ENCODE results near the gene TCAP.
"Not testable (repeated sequence)": the region's sequence is repeated elsewhere in the genome, so short reads cannot be mapped to it uniquely, and the experiment has no call there.

TCAP gene

GRCh38 chr17:39687546-39688474 is 22.7 kb downstream of the TCAP start, which contains the start of gene PGAP3:
Gene PGAP3 (minus strand): TSS chr17:39688057. CDS start chr17:39688014, 43 bp downstream.
- peak; percentile 91 for DNase-seq

- DNase-seq, result no peak
Measured at GRCh38 chr17:39688475-39688835, 23.3 kb downstream of the TCAP start.

- DNase-seq, result no peak
Measured at GRCh38 chr17:39688945-39689344, 23.8 kb downstream of the TCAP start.

GRCh38 chr17:39694593-39694992 is 29.4 kb downstream of the TCAP start:
- DNase-seq, result no peak

- no peak for DNase-seq
Measured at GRCh38 chr17:39695089-39695474, 29.9 kb downstream of the TCAP start.

- no peak for DNase-seq
Measured at GRCh38 chr17:39696731-39697130, 31.6 kb downstream of the TCAP start.

- DNase-seq, result no peak
Measured at GRCh38 chr17:39697961-39698360, 32.8 kb downstream of the TCAP start.

GRCh38 chr17:39699157-39699817 is 34.1 kb downstream of the TCAP start:
- not testable (repeated sequence) for DNase-seq

- DNase-seq, result no peak
Measured at GRCh38 chr17:39699818-39700147, 34.6 kb downstream of the TCAP start, which contains the start of gene ERBB2. Gene ERBB2 (plus strand): TSS chr17:39700064. CDS start chr17:39700239, 175 bp downstream.

- DNase-seq, result no peak
Measured at GRCh38 chr17:39700148-39700987, 35.2 kb downstream of the TCAP start.

- no peak for DNase-seq
Measured at GRCh38 chr17:39701012-39701783, 36.0 kb downstream of the TCAP start.

GRCh38 chr17:39701784-39702422 is 36.8 kb downstream of the TCAP start:
- DNase-seq, result no peak

GRCh38 chr17:39702901-39703893 is 38.0 kb downstream of the TCAP start:
- peak; percentile 19 for DNase-seq

GRCh38 chr17:39703913-39704312 is 38.8 kb downstream of the TCAP start:
- no peak for DNase-seq

- DNase-seq, result no peak
Measured at GRCh38 chr17:39704821-39705551, 39.8 kb downstream of the TCAP start.

GRCh38 chr17:39705786-39706348 is 40.7 kb downstream of the TCAP start:
- no peak for DNase-seq

GRCh38 chr17:39706383-39706782 is 41.2 kb downstream of the TCAP start:
- DNase-seq, result no peak

GRCh38 chr17:39706921-39707337 is 41.8 kb downstream of the TCAP start:
- no peak for DNase-seq

- no peak for DNase-seq
Measured at GRCh38 chr17:39709319-39709997, 44.3 kb downstream of the TCAP start.

Data from activated CD4-positive, alpha-beta T cell treated with anti-CD3 and anti-CD28 coated beads, Interleukin-10, Interleukin-2, amounts not matched to agents 100 ng/mL and 50 ng/mL, durations not matched to agents 16 hours and 8 hours (primary cell).